Right cardiac atrium (tissue), 5 donors: Measurements from ENCODE around the gene HAGH. TPM values are rescaled to one million over a fixed set of nuclear protein-coding genes. Genes with fewer than 3 reads are reported as not detected.

ENCODE experiments used
- ATAC-seq, 2 donors: fragments of 200-7000 bp; cut with Tn5 transposase; one replicate each; pipeline versions ENCODE4 v1.8.0 to v1.9.1; 2020; ENCODE audit warnings: moderate library complexity in 2 of 2, mild to moderate bottlenecking in 1 of 2
- DNase-seq, 3 donors: peaks; one replicate each; pipeline ENCODE4 v3.0.0-alpha.2; 2020
- H3K27ac ChIP-seq: one replicate; pipeline ENCODE4 v1.5.1; 2013; ENCODE audit warnings: mild to moderate bottlenecking, low read length, control low read depth, moderate library complexity
- H3K27me3 ChIP-seq: one replicate; pipeline ENCODE4 v1.6.1; 2013; ENCODE audit not compliant: control insufficient read depth, insufficient read depth
- H3K4me1 ChIP-seq: one replicate; pipeline ENCODE4 v1.6.1; 2013; ENCODE audit warnings: low read length; ENCODE audit not compliant: control insufficient read depth, insufficient read depth
- H3K4me3 ChIP-seq: one replicate; pipeline ENCODE4 v1.5.1; 2013; ENCODE audit warnings: low read length, control low read depth
- H3K9me3 ChIP-seq: one replicate; pipeline ENCODE4 v1.6.1; 2013; ENCODE audit warnings: low read length; ENCODE audit not compliant: control insufficient read depth
- WGBS: extraction: QIAGEN DNeasy Blood & Tissue Kit; methylation state at CpG from one replicate; pipeline ENCODE4 v1.1.7; 2013; 5-methylcytosine and 5-hydroxymethylcytosine counted together
- intact Hi-C, 4 donors: fragments of 100-400 bp; cut with DNase I; formaldehyde crosslinking; loops; one replicate each; pipeline versions ENCODE4 v1.11.0 to v1.14.0; 2022 to 2023
- polyA plus RNA-seq: library from polyadenylated mRNA; stranded (reverse); fragments of 200-250 nt; gene quantifications from one replicate; pipeline ENCODE4 v1.2.3, GENCODE V29; 2013
- total RNA-seq, 4 donors: library from RNA; stranded (reverse); fragmentation: NEBNext Ultra II Directional; extraction: Animal tissue kit (Norgen Biotek cat#: 25700); gene quantifications; one replicate each; pipeline ENCODE4 v1.2.1, GENCODE V29; 2021
- donor health status: healthy with polysubstance abuse.
- donor health status: DM: no; HTN: yes; CAD: no.
- donor health status: DM: no; HTN: no; CAD: no.
- donor health status: DM: no; HTN: yes; CAD: no; lungs with severe emphysema.
- donor health status: DM: yes; HTN: yes; CAD: no.

Gene HAGH
- total and polyA plus RNA-seq, 5 donors, result 123 to 224 (median 145) TPM

- H3K4me3 ChIP-seq, result no peak overlapping the region
- WGBS, result 76% methylated on average over 36 of the region's 36 CpGs
- no peaks in the 10 kb centered on the region for H3K27me3 ChIP-seq
- DNase-seq, result peak; percentile 17 to 65 (median 62)
- intact Hi-C loops, result loop anchor here in 1 of 4 donors (5.0 kb wide), 1 partner anchor 65 kb away; no protein-coding TSS in a partner anchor
- no peak for ATAC-seq
- H3K27ac ChIP-seq, result no peak overlapping the region
- H3K4me1 ChIP-seq, result peaks cover 8% of the 10 kb centered on the region
- no peaks in the 10 kb centered on the region for H3K9me3 ChIP-seq
These were observed 49.0 kb downstream of the HAGH start for GRCh38 chr16:1777375-1778199.

- no peaks in the 10 kb centered on the region for H3K27me3 ChIP-seq
- H3K4me1 ChIP-seq, result peaks cover 8% of the 10 kb centered on the region
- intact Hi-C loops, result loop anchor here in 1 of 4 donors (5.0 kb wide), 1 partner anchor 65 kb away; no protein-coding TSS in a partner anchor
- 85% methylated on average over 22 of the region's 22 CpGs for WGBS
- H3K27ac ChIP-seq, result no peak overlapping the region
- H3K4me3 ChIP-seq, result no peak overlapping the region
- DNase-seq (peak in 2 of 3 donors; percentile 53 to 64), ATAC-seq (no peak)
- no peaks in the 10 kb centered on the region for H3K9me3 ChIP-seq
These were observed 49.6 kb downstream of the HAGH start for GRCh38 chr16:1776991-1777374.

GRCh38 chr16:1776672-1776955, 50.0 kb downstream of the HAGH start:
- WGBS, result 80% methylated on average over 13 of the region's 13 CpGs
- DNase-seq, result peak in 1 of 3 donors; percentile 51

GRCh38 chr16:1775846-1776671, 50.6 kb downstream of the HAGH start:
- H3K27me3 ChIP-seq, result no peaks in the 10 kb centered on the region
- no peak overlapping the region for H3K4me3 ChIP-seq
- peaks cover 5% of the 10 kb centered on the region for H3K4me1 ChIP-seq
- no peak overlapping the region for H3K27ac ChIP-seq
- intact Hi-C loops, result loop anchor here in 1 of 4 donors (5.0 kb wide), 1 partner anchor 64 kb away; no protein-coding TSS in a partner anchor
- WGBS, result 77% methylated on average over 28 of the region's 28 CpGs
- no peaks in the 10 kb centered on the region for H3K9me3 ChIP-seq
- no peak for ATAC-seq
- DNase-seq, result peak; percentile 22 to 64 (median 49)

More at GRCh38 chr16:1776672-1776955, 50.0 kb downstream of the HAGH start:
- Histone ChIP-seq H3K4me1 (peaks cover 8% of the 10 kb centered on the region), H3K27ac (no peak overlapping the region), H3K9me3 (no peaks in the 10 kb centered on the region), H3K27me3 (no peaks in the 10 kb centered on the region), H3K4me3 (no peak overlapping the region)
- ATAC-seq, result no peak
- intact Hi-C loops, result loop anchor here in 1 of 4 donors (5.0 kb wide), 1 partner anchor 64 kb away; no protein-coding TSS in a partner anchor

GRCh38 chr16:1775006-1775845, 51.4 kb downstream of the HAGH start:
- H3K27me3 ChIP-seq, result no peaks in the 10 kb centered on the region
- no peak overlapping the region for H3K4me3 ChIP-seq
- 91% methylated on average over 30 of the region's 30 CpGs for whole genome bisulfite sequencing
- DNase-seq (peak; percentile 16 to 66 (median 55)), ATAC-seq (no peak)
- peaks cover 4% of the 10 kb centered on the region for H3K4me1 ChIP-seq
- intact Hi-C loops, result loop anchor here in 1 of 4 donors (5.0 kb wide), 1 partner anchor 63 kb away; no protein-coding TSS in a partner anchor
- H3K27ac ChIP-seq, result no peak overlapping the region
- no peaks in the 10 kb centered on the region for H3K9me3 ChIP-seq

- no peaks in the 10 kb centered on the region for H3K9me3 ChIP-seq
- DNase-seq, result peak in 1 of 3 donors; percentile 55
- WGBS, result 87% methylated on average over 7 of the region's 7 CpGs
- no peak overlapping the region for H3K27ac ChIP-seq
- H3K4me3 ChIP-seq, result no peak overlapping the region
- no peak for ATAC-seq
- intact Hi-C loops, result no loop called here
- H3K4me1 ChIP-seq, result peaks cover 4% of the 10 kb centered on the region
- H3K27me3 ChIP-seq, result no peaks in the 10 kb centered on the region
These were observed 52.2 kb downstream of the HAGH start for GRCh38 chr16:1774448-1774780.

GRCh38 chr16:1773703-1774447, 52.8 kb downstream of the HAGH start:
- ATAC-seq, result no peak
- intact Hi-C loops, result no loop called here
- H3K27ac ChIP-seq, result peak overlapping the region; percentile 25
- no peaks in the 10 kb centered on the region for H3K27me3 ChIP-seq
- peak overlapping the region; percentile 83 for H3K4me3 ChIP-seq
- WGBS, result 16% methylated on average over 45 of the region's 45 CpGs
- DNase-seq, result peak in 2 of 3 donors; percentile 57 to 72
- H3K9me3 ChIP-seq, result no peaks in the 10 kb centered on the region
- H3K4me1 ChIP-seq, result peaks cover 4% of the 10 kb centered on the region

GRCh38 chr16:1772908-1773702, 53.5 kb downstream of the HAGH start, which contains the start of gene MRPS34:
TSS of gene MRPS34 (minus strand) at chr16:1773134. CDS start at chr16:1773119, 15 bp downstream.
- peak; percentile 82 to 94 (median 93) for DNase-seq
- H3K4me3 ChIP-seq, result peak within 1 kb of the TSS; percentile 83
- WGBS, result under 1% methylated on average over 108 of the region's 108 CpGs
- peak within 1 kb of the TSS; percentile 81 for H3K27ac ChIP-seq
- no peaks in the 10 kb centered on the region for H3K9me3 ChIP-seq
- intact Hi-C loops, result no loop called here
- peaks cover 4% of the 10 kb centered on the region for H3K4me1 ChIP-seq
- H3K27me3 ChIP-seq, result no peaks in the 10 kb centered on the region
- ATAC-seq, result peak; percentile 51 to 64

GRCh38 chr16:1772362-1772907, 54.2 kb downstream of the HAGH start, which contains the start of gene EME2:
TSS of gene EME2 (plus strand) at chr16:1772810. CDS start at chr16:1773228, 418 bp downstream.
- DNase-seq (peak in 2 of 3 donors; percentile 50 to 61), ATAC-seq (peak in 1 of 2 donors; percentile 1)
- peaks cover 4% of the 10 kb centered on the region for H3K4me1 ChIP-seq
- H3K4me3 ChIP-seq, result peak within 1 kb of the TSS; percentile 83
- peak within 1 kb of the TSS; percentile 81 for H3K27ac ChIP-seq
- H3K9me3 ChIP-seq, result no peaks in the 10 kb centered on the region
- no peaks in the 10 kb centered on the region for H3K27me3 ChIP-seq
- WGBS, result under 1% methylated on average over 53 of the region's 53 CpGs
- intact Hi-C loops, result no loop called here
